Esophagus muscularis mucosa (tissue), 4 donors: Measurements from ENCODE around the gene KCNK17. TPM values are rescaled to one million over a fixed set of nuclear protein-coding genes. Genes with fewer than 3 reads are reported as not detected.
A peak's percentile ranks its signal among the peaks of the same experiment; 100 is the strongest.

ENCODE experiments used
- DNase-seq: peaks from one replicate; pipeline ENCODE4 v3.0.0-alpha.2; 2017; ENCODE audit errors: extremely low spot score
- H3K27ac ChIP-seq, 4 donors: fragments of 200-600 bp; sonication (generic); replicated peaks in 1 of 4; 1 replicate in 3 of 4; 2 replicates in 1 of 4; pipeline ENCODE4 v1.5.1; 2016 to 2019; ENCODE audit warnings: mild to moderate bottlenecking in 1 of 4
- H3K27me3 ChIP-seq, 4 donors: fragments of 200-600 bp; sonication (generic); one replicate each; pipeline versions ENCODE4 v1.5.1 to v1.6.0; 2016 to 2019
- H3K36me3 ChIP-seq, 4 donors: fragments of 200-600 bp; sonication (generic); one replicate each; pipeline ENCODE4 v1.5.1; 2016 to 2019
- H3K4me1 ChIP-seq, 4 donors: fragments of 200-600 bp; sonication (generic); one replicate each; pipeline ENCODE4 v1.5.1; 2016 to 2019
- H3K4me3 ChIP-seq, 4 donors: fragments of 200-600 bp; sonication (generic); 1 replicate in 2 of 4; 2 replicates in 2 of 4; pipeline ENCODE4 v1.5.1; 2016 to 2019; ENCODE audit warnings: mild to moderate bottlenecking in 4 of 4, moderate library complexity in 1 of 4
- H3K9me3 ChIP-seq, 4 donors: fragments of 200-600 bp; sonication (generic); 1 replicate in 3 of 4; 2 replicates in 1 of 4; pipeline ENCODE4 v1.5.1; 2016 to 2019
- EP300 ChIP-seq: sonication (generic); formaldehyde crosslinking; IDR thresholded peaks from one replicate; pipeline ENCODE4 v1.6.1; 2017; ENCODE audit warnings: antibody characterized with exemption
- POLR2A ChIP-seq: fragments of 450-650 bp; IDR thresholded peaks from one replicate; pipeline ENCODE4 v1.6.1; 2017; ENCODE audit warnings: antibody characterized with exemption, moderate library complexity, mild to moderate bottlenecking, low read depth
- POLR2AphosphoS5 ChIP-seq, 2 donors: sonication (generic); formaldehyde crosslinking; IDR thresholded peaks; one replicate each; pipeline ENCODE4 v1.6.1; 2017; ENCODE audit warnings: antibody characterized with exemption in 2 of 2
- WGBS: methylation state at CpG from one replicate; pipeline ENCODE4 v1.1.5; 2018; 5-methylcytosine and 5-hydroxymethylcytosine counted together
- intact Hi-C: fragments of 100-400 bp; cut with DNase I; formaldehyde crosslinking; loops from one replicate; pipeline ENCODE4 v1.15.1; 2023
- total RNA-seq, 4 donors: library from RNA; depleted of rRNA; stranded (reverse); fragments of >200 nt; gene quantifications; one replicate each; pipeline versions ENCODE4 v1.1.0 to v1.2.1, GENCODE V29; 2016
- TF ChIP-seq, protein P1 (sequence below), 3 experiments: fragments of 200-600 bp in 2 of 3; fragments of 450-650 bp in 1 of 3; sonication (generic) in 2 of 3; IDR thresholded peaks; one replicate each; pipeline ENCODE4 v1.5.1; 2017 to 2019; ENCODE audit warnings: antibody characterized with exemption in 3 of 3, mild to moderate bottlenecking in 2 of 3, moderate library complexity in 1 of 3

The KCNK17 gene
- total RNA-seq, 4 donors from 2014 or later: 0.17 TPM; not detected in 3

DNA sequence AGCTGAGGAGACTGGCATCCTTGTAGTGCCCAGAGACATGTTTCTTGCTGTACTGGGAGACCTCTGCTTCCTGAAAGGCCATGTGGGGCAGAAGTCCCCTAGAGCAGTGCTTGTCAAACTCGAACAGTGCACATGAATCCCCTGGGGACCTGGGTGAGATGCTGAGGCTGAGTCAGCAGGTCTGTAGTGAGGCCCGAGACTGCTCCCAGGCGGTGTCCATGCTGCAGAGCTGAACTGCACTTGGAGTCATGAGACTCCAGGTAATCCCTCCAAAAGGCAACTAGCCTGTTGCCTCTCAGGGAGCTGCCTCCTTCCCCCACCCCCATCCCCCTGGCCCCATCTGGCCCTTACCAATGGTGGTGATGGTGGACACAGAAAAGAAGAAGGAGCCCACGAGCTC lies 3.7 kb downstream of the KCNK17 start:
- TF ChIP-seq POLR2A (no peak), POLR2AphosphoS5 (IDR thresholded peaks at IDR 0.05) (no peak), EP300 (no peak)
- TF ChIP-seq, protein P1, sequence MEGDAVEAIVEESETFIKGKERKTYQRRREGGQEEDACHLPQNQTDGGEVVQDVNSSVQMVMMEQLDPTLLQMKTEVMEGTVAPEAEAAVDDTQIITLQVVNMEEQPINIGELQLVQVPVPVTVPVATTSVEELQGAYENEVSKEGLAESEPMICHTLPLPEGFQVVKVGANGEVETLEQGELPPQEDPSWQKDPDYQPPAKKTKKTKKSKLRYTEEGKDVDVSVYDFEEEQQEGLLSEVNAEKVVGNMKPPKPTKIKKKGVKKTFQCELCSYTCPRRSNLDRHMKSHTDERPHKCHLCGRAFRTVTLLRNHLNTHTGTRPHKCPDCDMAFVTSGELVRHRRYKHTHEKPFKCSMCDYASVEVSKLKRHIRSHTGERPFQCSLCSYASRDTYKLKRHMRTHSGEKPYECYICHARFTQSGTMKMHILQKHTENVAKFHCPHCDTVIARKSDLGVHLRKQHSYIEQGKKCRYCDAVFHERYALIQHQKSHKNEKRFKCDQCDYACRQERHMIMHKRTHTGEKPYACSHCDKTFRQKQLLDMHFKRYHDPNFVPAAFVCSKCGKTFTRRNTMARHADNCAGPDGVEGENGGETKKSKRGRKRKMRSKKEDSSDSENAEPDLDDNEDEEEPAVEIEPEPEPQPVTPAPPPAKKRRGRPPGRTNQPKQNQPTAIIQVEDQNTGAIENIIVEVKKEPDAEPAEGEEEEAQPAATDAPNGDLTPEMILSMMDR (IDR thresholded peaks at IDR 0.05): no peak
- H3K36me3 ChIP-seq: no peaks in the 10 kb centered on the region
- no peak for DNase-seq
- H3K27ac ChIP-seq: no peak overlapping the region
- H3K4me3 ChIP-seq: no peak overlapping the region
- H3K4me1 ChIP-seq: peaks cover 11 to 21% (median 18%) of the 10 kb centered on the region in 4 donors
- intact Hi-C loops: no loop called here
- peaks cover 0 to 59% (median 21%) of the 10 kb centered on the region in 4 donors for H3K27me3 ChIP-seq
- no peaks in the 10 kb centered on the region for H3K9me3 ChIP-seq
- 47% methylated on average over 2 of the region's 4 CpGs for WGBS

DNA sequence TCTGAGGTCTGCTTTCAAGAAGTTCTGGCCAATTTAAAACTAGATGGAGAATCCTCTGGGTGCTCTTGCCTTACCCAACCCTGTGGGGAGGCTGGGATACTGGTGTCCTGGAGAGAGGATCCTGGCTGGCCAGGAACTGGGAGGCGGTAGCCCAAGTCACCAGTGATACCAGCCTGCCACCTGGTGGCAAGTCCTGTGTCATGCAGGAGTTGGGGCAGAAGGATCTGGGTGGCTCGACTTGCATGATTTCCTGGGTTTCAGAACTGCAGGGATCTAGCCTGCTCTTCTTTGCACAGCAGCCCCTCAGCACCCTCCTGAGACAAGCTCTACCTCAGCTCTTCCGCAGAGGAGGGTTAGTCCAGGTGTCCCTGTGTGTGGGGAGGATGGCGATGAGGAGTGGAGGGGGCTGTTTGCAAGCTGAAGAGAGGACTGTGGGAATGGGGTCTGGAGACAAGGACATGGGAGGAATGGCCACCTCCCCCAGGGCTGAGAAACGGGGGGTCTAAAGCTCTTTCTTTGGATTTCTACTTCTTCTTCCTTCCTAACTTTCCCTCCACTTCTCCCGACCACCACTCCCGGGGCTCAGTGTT lies 4.2 kb downstream of the KCNK17 start:
- peaks cover 0 to 54% (median 21%) of the 10 kb centered on the region in 4 donors for H3K27me3 ChIP-seq
- intact Hi-C loops: loop anchor here (5.0 kb wide), 2 partner anchors 338 to 438 kb away; no protein-coding TSS in a partner anchor
- DNase-seq: no peak

GRCh38 chr6:39307462-39307861 lies 6.8 kb downstream of the KCNK17 start:
- H3K4me1 ChIP-seq: peaks cover 2 to 9% (median 4%) of the 10 kb centered on the region in 4 donors
- H3K27me3 ChIP-seq: peaks cover 0 to 32% (median 0%) of the 10 kb centered on the region in 4 donors
- intact Hi-C loops: loop anchor here (5.0 kb wide), 2 partner anchors 335 to 435 kb away; no protein-coding TSS in a partner anchor
- H3K27ac ChIP-seq: no peak overlapping the region
- H3K4me3 ChIP-seq: no peak overlapping the region
- no peaks in the 10 kb centered on the region for H3K36me3 ChIP-seq
- no peak for DNase-seq
- WGBS: 89% methylated on average over 3 of the region's 3 CpGs
- H3K9me3 ChIP-seq: no peaks in the 10 kb centered on the region
- TF ChIP-seq, protein P1 (IDR thresholded peaks at IDR 0.05): no peak
- TF ChIP-seq POLR2A (no peak), EP300 (no peak), POLR2AphosphoS5 (IDR thresholded peaks at IDR 0.05) (no peak)

More for the DNA sequence above, 4.2 kb downstream of the KCNK17 start:
- WGBS: 48% methylated on average over 7 of the region's 7 CpGs
- peaks cover 11 to 21% (median 18%) of the 10 kb centered on the region in 4 donors for H3K4me1 ChIP-seq
- H3K4me3 ChIP-seq: no peak overlapping the region
- H3K9me3 ChIP-seq: no peaks in the 10 kb centered on the region
- TF ChIP-seq, protein P1 (IDR thresholded peaks at IDR 0.05): peak; percentile 73 to 88 (median 80)
- no peak for TF ChIP-seq POLR2AphosphoS5 (IDR thresholded peaks at IDR 0.05)
- H3K27ac ChIP-seq: no peak overlapping the region
- H3K36me3 ChIP-seq: no peaks in the 10 kb centered on the region

- H3K4me1 ChIP-seq: peaks cover 2 to 9% (median 4%) of the 10 kb centered on the region in 4 donors
- no peaks in the 10 kb centered on the region for H3K9me3 ChIP-seq
- peaks cover 0 to 23% (median 0%) of the 10 kb centered on the region in 4 donors for H3K27me3 ChIP-seq
- no peak overlapping the region for H3K4me3 ChIP-seq
- no peak for DNase-seq
- H3K27ac ChIP-seq: no peak overlapping the region
- intact Hi-C loops: loop anchor here (5.0 kb wide), 4 partner anchors 138 to 433 kb away; no protein-coding TSS in a partner anchor
- H3K36me3 ChIP-seq: no peaks in the 10 kb centered on the region
- TF ChIP-seq POLR2A (no peak), EP300 (no peak), POLR2AphosphoS5 (IDR thresholded peaks at IDR 0.05) (no peak)
- TF ChIP-seq, protein P1 (IDR thresholded peaks at IDR 0.05): no peak
Measured at GRCh38 chr6:39304951-39305350, 9.3 kb downstream of the KCNK17 start.
